ENCODE results near the gene FAM234A.

DNA sequence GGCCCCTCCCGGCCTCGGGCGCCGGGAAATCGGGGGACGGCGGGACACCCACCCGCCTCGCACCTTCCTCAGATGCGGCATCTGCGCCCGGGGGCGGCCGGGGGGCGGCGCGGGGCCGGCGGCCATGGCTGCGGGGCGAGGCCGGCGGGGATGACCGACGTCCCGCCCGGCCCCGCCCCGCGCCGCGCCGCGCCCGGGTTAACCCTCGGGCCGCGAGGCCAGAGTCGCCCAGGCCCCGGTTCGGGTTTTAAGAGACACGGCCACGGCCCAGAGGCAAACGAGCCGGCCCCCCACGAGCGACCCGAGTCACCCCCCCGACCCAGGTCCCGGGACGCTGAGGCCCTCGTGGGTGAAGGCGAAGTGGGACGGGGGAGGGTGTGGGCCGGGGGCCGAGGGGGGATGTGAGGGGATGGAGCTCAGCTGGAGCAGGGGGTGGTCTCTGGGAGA is 41.2 kb downstream of the FAM234A start, which contains the start of gene RGS11:
- TF ChIP-seq, protein P1, sequence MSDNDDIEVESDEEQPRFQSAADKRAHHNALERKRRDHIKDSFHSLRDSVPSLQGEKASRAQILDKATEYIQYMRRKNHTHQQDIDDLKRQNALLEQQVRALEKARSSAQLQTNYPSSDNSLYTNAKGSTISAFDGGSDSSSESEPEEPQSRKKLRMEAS (IDR thresholded peaks at IDR 0.05; ENCODE audit: insufficient read depth, insufficient read length) = no peak
- no peak for TF ChIP-seq CTCF (IDR thresholded peaks at IDR 0.05; ENCODE audit: extremely low read depth in 1 of 2, insufficient read depth in 1 of 2, low read depth in 1 of 2, low read length in 2 of 2)

Data from endothelial cell of umbilical vein (primary cell).